Dendritic cell treated with granulocyte-macrophage colony-stimulating factor and Interleukin-4, amounts not matched to agents 40 ng/mL and 50 ng/mL, for 4 days (primary cell): ENCODE measurements around the gene PPP1R13L.
"Not testable (repeated sequence)": the region's sequence is repeated elsewhere in the genome, so short reads cannot be mapped to it uniquely, and the experiment has no call there.

Experiments used
- H3K27ac Mint-ChIP-seq: one replicate; pipeline ENCODE4 v1.8.0; 2022; ENCODE audit warnings: mild to moderate bottlenecking, mixed read lengths
- H3K27me3 Mint-ChIP-seq: one replicate; pipeline ENCODE4 v1.8.0; 2022; ENCODE audit warnings: mild to moderate bottlenecking, mixed read lengths
- H3K36me3 Mint-ChIP-seq: one replicate; pipeline ENCODE4 v1.8.0; 2022; ENCODE audit warnings: low read depth, mixed read lengths
- H3K4me1 Mint-ChIP-seq: one replicate; pipeline ENCODE4 v1.8.0; 2022; ENCODE audit warnings: low read depth, mixed read lengths
- H3K4me3 Mint-ChIP-seq: one replicate; pipeline ENCODE4 v1.8.0; 2022; ENCODE audit warnings: mild to moderate bottlenecking, moderate library complexity, mixed read lengths
- H3K9me3 Mint-ChIP-seq: one replicate; pipeline ENCODE4 v1.8.0; 2022; ENCODE audit warnings: mixed read lengths
- intact Hi-C: fragments of 100-400 bp; cut with micrococcal nuclease; formaldehyde crosslinking; loops from one replicate; pipeline ENCODE4 v1.15.0; 2022

PPP1R13L gene

GRCh38 chr19:45442778-45443461, 38.1 kb upstream of the PPP1R13L start:
- no peaks in the 10 kb centered on the region for H3K36me3 Mint-ChIP-seq
- intact Hi-C loops = loop anchor here (2.0 kb wide), 2 partner anchors 14 to 26 kb away; no protein-coding TSS in a partner anchor
- H3K27ac Mint-ChIP-seq = peak overlapping the region; percentile 87
- H3K27me3 Mint-ChIP-seq = peaks cover 5% of the 10 kb centered on the region
- peak overlapping the region; percentile 65 for H3K4me3 Mint-ChIP-seq
- peaks cover 49% of the 10 kb centered on the region for H3K4me1 Mint-ChIP-seq
- no peaks in the 10 kb centered on the region for H3K9me3 Mint-ChIP-seq

GRCh38 chr19:45442408-45442777, 37.5 kb upstream of the PPP1R13L start:
- Mint-ChIP-seq H3K4me1 (peaks cover 49% of the 10 kb centered on the region), H3K27ac (peak overlapping the region; percentile 87)

GRCh38 chr19:45440873-45441654, 36.2 kb upstream of the PPP1R13L start:
- Mint-ChIP-seq H3K27ac (peak overlapping the region; percentile 76), H3K4me3 (peak overlapping the region; percentile 71), H3K4me1 (peaks cover 49% of the 10 kb centered on the region), H3K36me3 (no peaks in the 10 kb centered on the region), H3K27me3 (peaks cover 3% of the 10 kb centered on the region), H3K9me3 (no peaks in the 10 kb centered on the region)
- intact Hi-C loops = no loop called here

More at GRCh38 chr19:45442408-45442777, 37.5 kb upstream of the PPP1R13L start:
- Mint-ChIP-seq H3K4me3 (no peak overlapping the region), H3K9me3 (no peaks in the 10 kb centered on the region), H3K27me3 (peaks cover 3% of the 10 kb centered on the region), H3K36me3 (no peaks in the 10 kb centered on the region)
- intact Hi-C loops = loop anchor here (2.0 kb wide), 2 partner anchors 14 to 26 kb away; no protein-coding TSS in a partner anchor

- Mint-ChIP-seq H3K27ac (peak overlapping the region; percentile 76), H3K4me3 (peak overlapping the region; percentile 71), H3K9me3 (no peaks in the 10 kb centered on the region), H3K36me3 (no peaks in the 10 kb centered on the region), H3K27me3 (peaks cover 4% of the 10 kb centered on the region), H3K4me1 (peaks cover 45% of the 10 kb centered on the region)
- intact Hi-C loops = no loop called here
These were observed 35.4 kb upstream of the PPP1R13L start for GRCh38 chr19:45440259-45440638.

- no peaks in the 10 kb centered on the region for H3K36me3 Mint-ChIP-seq
- no peaks in the 10 kb centered on the region for H3K9me3 Mint-ChIP-seq
- peaks cover 43% of the 10 kb centered on the region for H3K4me1 Mint-ChIP-seq
- H3K4me3 Mint-ChIP-seq = peak overlapping the region; percentile 71
- intact Hi-C loops = loop anchor here (1.0 kb wide), 1 partner anchor 40 kb away; no protein-coding TSS in a partner anchor
- peaks cover 4% of the 10 kb centered on the region for H3K27me3 Mint-ChIP-seq
- H3K27ac Mint-ChIP-seq = peak overlapping the region; percentile 76
These were observed 34.8 kb upstream of the PPP1R13L start for GRCh38 chr19:45439569-45440258.

- Mint-ChIP-seq H3K4me3 (peak overlapping the region; percentile 71), H3K9me3 (no peaks in the 10 kb centered on the region), H3K36me3 (no peaks in the 10 kb centered on the region), H3K27ac (peak overlapping the region; percentile 76), H3K4me1 (peaks cover 38% of the 10 kb centered on the region), H3K27me3 (peaks cover 5% of the 10 kb centered on the region)
- intact Hi-C loops = loop anchor here (1.0 kb wide), 1 partner anchor 40 kb away; no protein-coding TSS in a partner anchor
These were observed 34.3 kb upstream of the PPP1R13L start for GRCh38 chr19:45439190-45439568.

GRCh38 chr19:45437328-45437727, 32.5 kb upstream of the PPP1R13L start:
- intact Hi-C loops = no loop called here
- Mint-ChIP-seq H3K27me3 (peaks cover 8% of the 10 kb centered on the region), H3K4me1 (peaks cover 20% of the 10 kb centered on the region), H3K36me3 (no peaks in the 10 kb centered on the region), H3K4me3 (no peak overlapping the region), H3K9me3 (no peaks in the 10 kb centered on the region), H3K27ac (no peak overlapping the region)

- H3K4me1 Mint-ChIP-seq = peaks cover 21% of the 10 kb centered on the region
- intact Hi-C loops, H3K36me3 Mint-ChIP-seq, H3K9me3 Mint-ChIP-seq, H3K4me3 Mint-ChIP-seq, H3K27ac Mint-ChIP-seq: not testable (repeated sequence)
- H3K27me3 Mint-ChIP-seq = peaks cover 18% of the 10 kb centered on the region
These were observed 27.7 kb upstream of the PPP1R13L start for GRCh38 chr19:45432543-45432942.

- H3K4me3 Mint-ChIP-seq, H3K36me3 Mint-ChIP-seq, H3K27ac Mint-ChIP-seq, H3K9me3 Mint-ChIP-seq, intact Hi-C loops: not testable (repeated sequence)
- Mint-ChIP-seq H3K27me3 (peaks cover 18% of the 10 kb centered on the region), H3K4me1 (peaks cover 22% of the 10 kb centered on the region)
These were observed 26.1 kb upstream of the PPP1R13L start for GRCh38 chr19:45431008-45431407.

- H3K9me3 Mint-ChIP-seq, H3K36me3 Mint-ChIP-seq, intact Hi-C loops, H3K27ac Mint-ChIP-seq, H3K4me3 Mint-ChIP-seq: not testable (repeated sequence)
- H3K27me3 Mint-ChIP-seq = peaks cover 17% of the 10 kb centered on the region
- peaks cover 27% of the 10 kb centered on the region for H3K4me1 Mint-ChIP-seq
These were observed 25.0 kb upstream of the PPP1R13L start for GRCh38 chr19:45429896-45430295.

GRCh38 chr19:45428384-45429231, 23.7 kb upstream of the PPP1R13L start:
- no peaks in the 10 kb centered on the region for H3K9me3 Mint-ChIP-seq
- peaks cover 36% of the 10 kb centered on the region for H3K4me1 Mint-ChIP-seq
- H3K27me3 Mint-ChIP-seq = peaks cover 13% of the 10 kb centered on the region
- H3K36me3 Mint-ChIP-seq = peaks cover 3% of the 10 kb centered on the region
- peak overlapping the region; percentile 70 for H3K4me3 Mint-ChIP-seq
- H3K27ac Mint-ChIP-seq = peak overlapping the region; percentile 8
- intact Hi-C loops = no loop called here

GRCh38 chr19:45424191-45425058, 19.6 kb upstream of the PPP1R13L start:
- Mint-ChIP-seq H3K27me3 (peaks cover 13% of the 10 kb centered on the region), H3K27ac (peak overlapping the region; percentile 94), H3K4me1 (peaks cover 66% of the 10 kb centered on the region), H3K4me3 (peak overlapping the region; percentile 97), H3K36me3 (peaks cover 38% of the 10 kb centered on the region), H3K9me3 (no peaks in the 10 kb centered on the region)
- intact Hi-C loops = no loop called here
